Activated naive CD4-positive, alpha-beta T cell treated with Interleukin-2 at 50 U/mL for 16 hours (primary cell): ENCODE data around the gene ADAM30.
A peak's percentile ranks its signal among the peaks of the same experiment; 100 is the strongest.

Experiments used
- DNase-seq: peaks from one replicate; pipeline ENCODE4 v3.0.0-alpha.2; 2020

ADAM30 gene

GRCh38 chr1:119906927-119907652, 10.8 kb upstream of the ADAM30 start:
- DNase-seq, result no peak

GRCh38 chr1:119903443-119903835, 7.1 kb upstream of the ADAM30 start:
- no peak for DNase-seq

DNA sequence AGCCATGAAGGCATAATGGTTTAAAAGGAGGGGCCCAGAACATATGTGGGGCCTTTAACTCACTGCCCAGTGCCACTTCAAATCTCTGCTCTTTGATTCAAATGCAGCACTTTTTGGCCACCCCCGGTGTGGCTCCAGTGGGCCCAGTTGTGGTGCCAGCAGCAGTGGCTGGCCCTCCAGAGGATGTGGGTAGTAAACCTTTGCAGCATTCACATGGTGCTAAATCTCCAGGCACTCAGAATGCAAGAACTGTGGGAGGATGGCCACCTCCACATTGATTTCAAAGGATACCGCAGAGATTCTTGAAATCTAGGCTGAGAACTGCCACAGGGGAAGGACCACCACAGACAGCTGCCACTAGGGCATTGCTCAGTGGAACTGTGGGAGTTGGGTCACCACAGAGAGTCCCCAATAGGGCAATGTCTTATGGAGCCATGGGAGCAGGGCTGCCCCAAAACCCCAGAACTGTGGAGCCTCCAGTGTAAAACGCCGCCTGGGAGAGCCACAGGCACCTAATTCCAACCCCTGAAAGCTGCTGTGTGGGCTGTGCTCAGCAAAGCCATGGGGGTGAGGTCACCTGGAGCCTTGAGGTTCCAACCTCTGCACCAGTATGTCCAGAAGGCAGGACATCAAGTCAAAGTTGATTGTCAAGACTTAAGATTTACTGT, 6.6 kb upstream of the ADAM30 start:
- DNase-seq, result no peak

GRCh38 chr1:119898981-119899720, 2.8 kb upstream of the ADAM30 start:
- DNase-seq, result no peak

DNA sequence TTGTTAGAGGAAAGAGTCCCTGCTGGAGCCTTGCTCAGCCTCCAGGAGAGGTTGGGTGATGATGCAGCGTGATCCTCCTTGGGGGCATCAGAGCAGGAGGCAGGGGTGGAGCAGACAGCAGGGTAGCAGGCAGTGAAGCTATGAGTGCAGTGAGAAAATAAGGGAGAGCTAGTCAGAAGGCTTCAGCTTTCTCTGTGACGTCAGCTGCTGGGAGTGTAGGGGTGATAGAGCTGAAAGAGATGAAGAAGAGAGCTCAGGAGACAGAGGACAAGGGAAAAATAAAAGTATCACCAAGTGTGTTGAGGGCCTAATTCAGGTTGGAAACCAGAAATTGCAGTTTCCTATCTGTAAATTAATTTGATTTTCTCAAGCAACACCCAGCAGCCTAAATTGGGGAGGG, 2.2 kb upstream of the ADAM30 start:
- no peak for DNase-seq

DNA sequence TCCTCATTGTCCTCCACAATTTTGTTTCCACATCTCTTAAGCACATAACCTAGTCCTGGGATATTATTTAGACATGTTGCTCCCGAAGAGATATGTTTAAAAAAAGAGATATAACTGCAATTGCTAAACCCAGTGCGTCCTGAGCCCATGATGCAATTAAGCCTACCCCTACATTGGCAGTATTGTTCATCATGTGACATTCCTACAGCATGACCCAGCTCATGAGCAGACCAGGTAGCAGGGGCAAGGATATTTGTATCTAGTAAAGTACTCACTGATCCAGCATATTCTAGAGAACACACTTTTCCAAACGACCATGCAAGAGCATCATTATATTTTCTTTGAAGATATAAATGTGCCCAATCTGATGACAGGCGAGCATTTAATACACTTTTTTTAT, 1.2 kb downstream of the ADAM30 start:
- DNase-seq, result no peak

- DNase-seq, result no peak
Observed at GRCh38 chr1:119893827-119894700, 2.3 kb downstream of the ADAM30 start.

DNA sequence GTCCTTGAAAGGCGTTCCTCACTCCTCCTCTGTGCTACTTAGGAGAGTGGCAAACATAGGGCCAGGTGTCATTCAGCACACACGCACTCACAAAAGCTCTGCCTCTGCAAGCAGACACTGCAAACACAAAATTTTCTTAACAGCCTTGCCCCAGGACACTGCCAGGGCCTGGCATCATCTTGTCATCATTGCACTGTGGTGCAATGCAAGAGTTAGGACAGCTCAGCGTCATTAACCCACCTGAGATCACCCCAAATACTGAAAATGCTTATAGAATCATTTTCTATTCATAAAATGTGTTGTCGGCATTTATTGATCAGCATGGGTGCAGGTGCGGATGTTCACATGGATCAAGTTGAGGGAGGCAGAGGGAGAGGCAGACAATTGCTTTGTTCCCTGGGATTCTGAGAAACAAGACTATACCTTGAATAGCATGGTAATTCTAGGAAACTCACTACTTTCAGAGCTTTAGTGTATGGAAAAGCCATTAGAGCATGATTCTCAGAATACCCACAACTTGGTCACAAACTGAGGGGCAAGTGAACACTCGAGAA, 3.0 kb downstream of the ADAM30 start:
- no peak for DNase-seq

DNA sequence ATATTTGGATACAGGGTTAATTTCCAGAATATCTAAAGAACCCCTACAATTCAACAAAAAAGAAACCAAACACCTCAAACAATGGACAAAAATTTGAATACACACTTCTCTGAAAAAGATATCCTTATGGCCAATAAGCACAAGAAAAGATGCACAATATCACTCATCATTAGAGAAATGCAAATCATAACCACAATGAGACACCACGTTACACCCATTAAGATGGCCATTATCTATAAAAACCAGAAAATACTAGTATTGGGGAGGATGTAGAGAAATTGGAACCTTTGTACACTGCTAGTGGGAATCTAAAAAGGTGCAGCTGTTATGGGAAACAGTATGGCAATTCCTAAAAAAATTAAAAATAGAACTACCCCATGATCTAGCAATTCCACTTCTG, 4.9 kb downstream of the ADAM30 start:
- DNase-seq, result no peak

DNA sequence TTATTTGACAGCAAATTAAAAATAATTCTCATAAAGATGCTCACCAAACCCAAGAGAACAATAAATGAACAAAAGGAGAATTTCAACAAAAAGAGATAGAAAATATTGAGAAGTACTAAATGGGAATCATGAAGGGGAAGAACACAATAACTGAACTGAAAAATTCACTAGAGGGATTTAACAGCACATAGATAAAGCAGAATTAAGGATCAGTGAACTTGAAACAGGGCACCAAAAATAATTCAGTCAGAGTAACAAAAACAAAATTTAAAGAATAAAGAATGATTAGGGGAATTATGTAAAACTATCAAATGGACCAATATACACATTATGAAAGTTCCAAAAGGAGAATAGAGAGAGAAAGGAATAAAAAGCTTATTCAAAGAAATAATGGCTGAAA, 7.8 kb downstream of the ADAM30 start:
- DNase-seq, result no peak

DNA sequence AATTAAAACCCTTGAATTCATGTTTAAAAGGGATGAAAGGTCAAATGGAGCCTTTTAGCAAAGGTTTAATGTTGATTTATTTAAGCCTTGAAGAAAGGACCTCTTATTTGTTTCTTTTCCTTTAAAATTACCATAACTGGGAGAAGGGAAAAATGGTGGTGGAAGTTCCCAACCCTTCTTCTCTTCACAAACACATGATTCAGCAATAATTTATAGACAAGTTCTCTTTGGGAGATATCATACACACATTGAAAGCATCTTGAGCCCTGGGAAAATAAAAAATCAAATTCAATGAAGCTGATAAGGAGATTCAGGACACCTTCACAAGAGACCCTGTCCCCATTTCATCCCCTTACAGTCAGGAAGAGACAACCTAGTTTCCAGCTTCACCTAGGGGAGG, 8.9 kb downstream of the ADAM30 start:
- DNase-seq, result no peak

GRCh38 chr1:119885903-119886783, 10.2 kb downstream of the ADAM30 start:
- DNase-seq, result peak; percentile 66

DNA sequence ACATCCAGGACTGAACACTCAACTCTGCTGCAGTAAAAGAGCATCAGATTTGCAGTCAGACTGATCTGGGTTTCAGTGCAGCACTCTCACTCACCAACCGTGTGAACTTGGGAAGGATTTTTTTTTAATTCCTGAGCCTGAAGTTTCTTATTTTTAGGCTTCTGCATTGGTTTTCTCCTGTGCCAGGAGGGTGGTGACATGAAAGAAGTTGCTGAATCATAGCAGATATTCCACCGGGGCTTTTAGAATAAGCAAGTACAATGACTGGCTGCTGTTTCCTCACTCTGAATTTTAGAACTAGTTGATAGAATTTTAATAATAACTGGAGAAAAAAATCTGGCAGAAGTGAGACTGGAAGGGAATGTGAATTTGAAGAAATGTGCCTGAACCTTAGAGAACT, 11.6 kb downstream of the ADAM30 start:
- DNase-seq, result no peak

DNA sequence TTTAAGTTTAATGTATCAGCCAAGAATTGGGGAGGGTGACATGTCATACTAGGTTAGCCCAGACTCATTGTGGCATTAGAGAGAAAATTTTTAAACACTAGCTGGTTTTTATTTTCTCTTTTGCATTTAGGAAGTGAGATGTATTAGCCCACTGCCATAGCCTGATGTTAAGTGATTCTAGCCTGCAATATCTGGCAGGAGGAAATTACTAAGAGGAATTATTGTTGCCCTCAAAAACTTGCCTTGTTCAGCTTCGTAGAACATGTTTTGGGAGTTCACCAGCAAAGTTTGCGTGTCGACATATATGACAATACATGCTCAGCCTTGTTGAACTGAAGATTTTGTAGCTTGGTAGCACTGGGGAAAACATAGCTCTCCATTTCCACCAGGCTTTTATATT, 12.5 kb downstream of the ADAM30 start:
- DNase-seq, result no peak

- DNase-seq, result no peak
Observed at GRCh38 chr1:119882132-119883049, 13.9 kb downstream of the ADAM30 start.

DNA sequence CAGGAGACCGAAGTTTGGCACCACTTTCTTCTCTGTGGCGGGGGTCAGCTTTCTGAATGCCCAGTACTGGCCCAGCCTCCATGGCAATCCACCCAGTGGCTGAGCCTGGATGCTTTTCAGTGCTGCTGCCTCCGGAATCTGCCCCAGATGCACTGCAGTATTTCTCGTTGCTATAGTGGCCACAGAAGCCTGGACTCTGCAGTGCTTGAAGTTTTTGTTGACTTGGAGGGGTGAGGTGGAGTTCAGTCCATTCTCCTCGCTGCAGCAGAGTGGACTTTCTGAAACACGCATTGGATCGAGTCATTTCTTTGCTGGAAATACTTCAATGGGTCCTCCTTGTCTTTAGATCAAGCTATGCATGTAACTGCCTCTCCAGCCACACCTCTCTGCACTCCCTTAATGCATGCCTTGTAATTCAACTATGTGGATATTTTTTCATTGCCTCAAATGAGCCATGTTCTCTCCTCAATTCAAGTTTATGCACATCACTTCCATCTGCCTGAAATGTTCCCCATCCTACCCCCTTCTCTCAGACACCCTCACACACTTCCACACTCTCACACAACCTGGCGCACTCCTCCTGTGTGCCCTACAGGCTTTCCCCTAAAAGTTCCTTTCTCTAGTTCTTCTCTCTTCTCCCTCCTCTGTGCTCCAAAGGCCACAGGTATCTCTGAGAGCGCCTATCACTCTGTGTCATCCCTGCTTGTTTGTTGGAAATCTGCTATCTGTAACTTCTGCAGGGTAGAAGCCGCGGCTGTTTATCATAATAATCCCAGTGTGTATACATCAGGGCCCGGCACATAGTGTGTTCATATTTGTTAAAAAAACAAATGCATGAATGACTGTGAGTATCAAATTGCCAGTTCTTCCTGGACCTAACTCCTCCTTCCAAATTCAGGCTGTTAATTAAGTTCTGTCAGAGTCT, 16.5 kb downstream of the ADAM30 start:
- no peak for DNase-seq

DNA sequence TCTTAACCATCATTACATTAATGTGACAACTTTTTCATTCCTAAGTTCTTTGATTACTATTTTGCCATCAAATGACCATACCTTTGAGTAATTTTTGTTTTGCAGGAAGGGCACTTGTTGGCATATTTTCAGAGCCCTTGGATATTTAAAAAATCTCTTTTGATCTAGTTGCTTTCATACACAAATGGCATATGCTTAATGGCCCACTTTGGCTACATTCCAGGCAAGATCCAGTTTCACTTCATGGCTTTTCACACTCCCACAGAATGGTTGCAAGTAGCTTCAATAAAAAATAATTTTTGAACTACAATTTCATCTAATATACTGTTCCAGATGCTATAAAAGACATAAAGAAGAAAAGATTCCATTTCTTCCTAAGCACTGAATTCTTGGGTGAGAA, 18.1 kb downstream of the ADAM30 start:
- no peak for DNase-seq

GRCh38 chr1:119874186-119874585, 22.1 kb downstream of the ADAM30 start:
- DNase-seq, result no peak
